ENCODE results near the gene TM9SF2.

The TM9SF2 gene

DNA sequence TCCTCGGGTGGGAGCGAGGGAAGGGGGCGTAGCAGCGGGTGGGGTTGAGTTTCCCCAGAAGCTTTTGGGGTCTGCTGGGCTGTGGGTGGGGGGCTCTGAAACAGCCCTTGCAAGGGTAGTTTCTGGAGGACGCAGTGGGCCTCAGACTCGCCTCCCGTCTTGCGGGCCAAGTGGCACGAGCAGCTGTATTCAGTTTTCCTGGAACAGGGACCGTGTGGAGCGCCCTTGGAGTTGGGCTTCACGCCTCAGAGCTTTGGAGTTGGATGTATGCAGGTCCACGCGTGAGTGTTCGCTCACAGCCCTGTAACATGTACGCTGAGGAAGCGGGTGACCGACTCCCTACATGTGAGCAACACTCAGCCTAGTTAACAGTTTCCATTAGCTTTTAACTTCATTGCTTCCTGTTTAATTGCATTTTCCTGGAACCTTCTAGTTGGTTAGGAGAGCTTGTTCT lies 603 bp downstream of the TM9SF2 start:
- DNase-seq (ENCODE audit: low read depth) = no peak
- TF ChIP-seq, protein P1, sequence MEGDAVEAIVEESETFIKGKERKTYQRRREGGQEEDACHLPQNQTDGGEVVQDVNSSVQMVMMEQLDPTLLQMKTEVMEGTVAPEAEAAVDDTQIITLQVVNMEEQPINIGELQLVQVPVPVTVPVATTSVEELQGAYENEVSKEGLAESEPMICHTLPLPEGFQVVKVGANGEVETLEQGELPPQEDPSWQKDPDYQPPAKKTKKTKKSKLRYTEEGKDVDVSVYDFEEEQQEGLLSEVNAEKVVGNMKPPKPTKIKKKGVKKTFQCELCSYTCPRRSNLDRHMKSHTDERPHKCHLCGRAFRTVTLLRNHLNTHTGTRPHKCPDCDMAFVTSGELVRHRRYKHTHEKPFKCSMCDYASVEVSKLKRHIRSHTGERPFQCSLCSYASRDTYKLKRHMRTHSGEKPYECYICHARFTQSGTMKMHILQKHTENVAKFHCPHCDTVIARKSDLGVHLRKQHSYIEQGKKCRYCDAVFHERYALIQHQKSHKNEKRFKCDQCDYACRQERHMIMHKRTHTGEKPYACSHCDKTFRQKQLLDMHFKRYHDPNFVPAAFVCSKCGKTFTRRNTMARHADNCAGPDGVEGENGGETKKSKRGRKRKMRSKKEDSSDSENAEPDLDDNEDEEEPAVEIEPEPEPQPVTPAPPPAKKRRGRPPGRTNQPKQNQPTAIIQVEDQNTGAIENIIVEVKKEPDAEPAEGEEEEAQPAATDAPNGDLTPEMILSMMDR (conservative IDR thresholded peaks at IDR 0.05; ENCODE audit: control insufficient read depth, insufficient read depth, low read depth, low read length) = no peak

DNA sequence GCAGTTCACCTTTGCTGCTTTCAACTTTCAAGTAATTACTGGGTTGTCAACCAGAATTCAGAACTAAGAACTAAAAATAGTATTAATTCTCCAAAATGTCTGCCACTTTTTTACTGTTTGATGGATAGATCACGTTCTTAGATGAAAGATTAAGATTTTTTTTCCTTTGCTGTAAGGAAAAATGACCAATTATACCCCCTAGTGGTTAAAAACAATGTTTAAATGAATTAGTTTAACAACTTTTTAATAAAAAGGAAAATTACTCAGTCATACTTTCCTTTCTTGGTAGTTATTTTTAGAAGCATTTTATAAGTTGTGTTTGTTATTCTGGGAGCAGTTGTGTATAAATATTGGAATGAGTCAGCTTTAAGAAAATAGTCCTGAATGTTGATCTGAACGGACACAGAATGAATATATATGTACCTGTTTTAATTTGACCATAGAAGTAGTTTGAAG lies 4.6 kb downstream of the TM9SF2 start:
- no peak overlapping the region for H3K4me3 ChIP-seq (ENCODE audit: control insufficient read depth, low read depth, low read length)
- DNase-seq (ENCODE audit: low read depth) = peak; percentile 45
- TF ChIP-seq, protein P1 (conservative IDR thresholded peaks at IDR 0.05; ENCODE audit: control insufficient read depth, insufficient read depth, low read depth, low read length) = peak; percentile 29

More for the DNA sequence above, 603 bp downstream of the TM9SF2 start:
- H3K4me3 ChIP-seq (ENCODE audit: control insufficient read depth, low read depth, low read length) = peak overlapping the region; percentile 97

DNA sequence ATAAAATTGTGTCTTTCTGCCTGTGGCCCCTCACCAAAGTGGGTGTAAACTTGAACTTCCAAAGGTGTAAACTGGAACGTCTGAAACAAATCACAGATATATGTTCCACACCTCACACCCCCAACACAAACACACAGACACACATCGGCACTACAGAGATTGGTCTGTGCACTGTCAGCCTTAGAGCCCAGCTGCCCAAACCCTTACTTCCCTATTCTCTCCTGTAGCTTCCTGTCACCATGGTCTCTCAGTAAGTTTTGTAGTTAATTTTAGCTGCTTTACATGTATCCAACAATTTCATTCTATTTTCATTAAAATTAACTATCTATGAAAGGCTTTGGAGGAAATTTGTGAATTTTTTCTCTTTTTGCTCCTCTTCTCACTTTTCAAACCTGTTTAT lies 5.4 kb downstream of the TM9SF2 start:
- H3K4me3 ChIP-seq (ENCODE audit: control insufficient read depth, low read depth, low read length) = no peak overlapping the region
- DNase-seq (ENCODE audit: low read depth) = no peak
- TF ChIP-seq, protein P1 (conservative IDR thresholded peaks at IDR 0.05; ENCODE audit: control insufficient read depth, insufficient read depth, low read depth, low read length) = no peak

DNA sequence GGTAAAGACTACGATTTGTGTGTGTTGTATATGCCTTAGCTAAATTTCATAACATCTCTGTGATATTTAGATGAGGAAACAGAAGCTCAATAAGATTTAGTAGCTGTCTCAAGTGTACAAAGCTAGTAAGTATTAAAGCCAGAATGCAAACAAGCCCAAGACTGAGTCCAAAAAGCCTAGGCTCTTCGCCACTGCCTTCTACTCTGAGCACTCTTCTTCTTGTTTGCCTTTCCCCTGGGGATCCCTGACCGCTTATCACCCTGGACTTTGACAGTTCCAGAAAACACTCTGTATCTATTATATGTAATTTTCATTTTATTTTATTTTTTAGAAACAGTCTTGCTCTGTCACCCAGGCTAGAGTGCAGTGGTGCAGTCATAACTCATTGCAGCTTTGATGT lies 5.8 kb downstream of the TM9SF2 start:
- TF ChIP-seq, protein P1 (conservative IDR thresholded peaks at IDR 0.05; ENCODE audit: control insufficient read depth, insufficient read depth, low read depth, low read length) = no peak
- DNase-seq (ENCODE audit: low read depth) = no peak
- no peak overlapping the region for H3K4me3 ChIP-seq (ENCODE audit: control insufficient read depth, low read depth, low read length)

DNA sequence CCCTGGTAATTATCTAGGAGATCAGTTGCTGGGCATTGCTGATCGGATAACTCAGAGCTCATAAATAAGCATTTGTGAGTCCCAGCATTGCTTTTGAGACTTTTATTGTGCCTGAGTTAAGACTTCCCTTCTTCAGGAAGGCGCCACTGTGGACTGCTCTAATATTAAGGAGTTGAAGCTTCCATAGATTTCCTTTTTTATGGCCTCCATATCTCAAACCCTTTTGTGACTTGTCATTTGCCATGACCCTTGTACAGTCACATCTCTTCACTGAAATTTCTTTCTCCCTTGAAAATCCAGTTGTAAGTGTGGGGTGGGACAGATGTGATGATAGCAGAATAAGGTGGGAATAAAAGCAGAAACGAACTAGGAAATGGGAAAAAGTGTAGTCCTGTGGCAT lies 6.3 kb downstream of the TM9SF2 start:
- H3K4me3 ChIP-seq (ENCODE audit: control insufficient read depth, low read depth, low read length) = no peak overlapping the region
- no peak for DNase-seq (ENCODE audit: low read depth)
- TF ChIP-seq, protein P1 (conservative IDR thresholded peaks at IDR 0.05; ENCODE audit: control insufficient read depth, insufficient read depth, low read depth, low read length) = no peak

- no peak overlapping the region for H3K4me3 ChIP-seq (ENCODE audit: control insufficient read depth, low read depth, low read length)
- no peak for DNase-seq (ENCODE audit: low read depth)
- TF ChIP-seq, protein P1 (conservative IDR thresholded peaks at IDR 0.05; ENCODE audit: control insufficient read depth, insufficient read depth, low read depth, low read length) = no peak
Measured at GRCh38 chr13:99507986-99508385, 6.7 kb downstream of the TM9SF2 start.

DNA sequence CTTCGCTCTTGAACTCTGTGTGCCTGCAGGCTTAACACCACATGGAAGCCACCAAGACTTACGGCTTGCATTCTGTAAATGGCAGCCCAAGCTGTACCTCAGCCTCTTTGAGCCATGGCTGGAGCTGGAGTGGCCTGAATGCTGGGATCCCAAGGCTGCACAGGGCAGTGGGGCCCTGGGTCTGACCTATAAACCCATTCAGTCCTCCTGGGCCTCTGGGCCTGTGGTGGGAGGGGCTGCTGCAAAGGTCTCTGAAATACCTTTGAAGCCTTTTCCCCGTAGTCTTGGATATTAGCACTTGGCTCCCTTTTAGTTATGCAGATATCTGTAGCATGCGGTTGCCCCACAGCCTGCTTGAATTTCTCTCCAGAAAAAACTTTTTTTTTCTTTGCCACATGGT lies 8.2 kb downstream of the TM9SF2 start:
- H3K4me3 ChIP-seq (ENCODE audit: control insufficient read depth, low read depth, low read length) = no peak overlapping the region
- TF ChIP-seq, protein P1 (conservative IDR thresholded peaks at IDR 0.05; ENCODE audit: control insufficient read depth, insufficient read depth, low read depth, low read length) = no peak
- no peak for DNase-seq (ENCODE audit: low read depth)

Data from fibroblast of mammary gland (primary cell).